H1 (cell line): ENCODE measurements around the gene PTGER3. TPM values are rescaled to one million over a fixed set of nuclear protein-coding genes. Genes with fewer than 3 reads are reported as not detected.

Source experiments
- SP1 ChIP-seq: IDR thresholded peaks from 2 replicates; pipeline ENCODE4 v1.6.1; 2011; ENCODE audit warnings: low read depth, low read length
- TBP ChIP-seq: IDR thresholded peaks from 2 replicates; pipeline ENCODE4 v1.6.1; 2011; ENCODE audit warnings: low read depth, low read length, improper control_type of control experiment
- polyA plus RNA-seq, 7 experiments: library from polyadenylated mRNA; depleted of rRNA in 3 of 7; stranded (reverse) in 5 of 7; unstranded in 2 of 7; fragments of >200 nt in 5 of 7; fragments of 200-250 nt in 2 of 7; gene quantifications; 1 replicate in 5 of 7; 2 replicates in 1 of 7; 4 replicates in 1 of 7; pipeline versions ENCODE4 v1.2.1 to v1.2.3, GENCODE V29; 2011 to 2013; ENCODE audit warnings: missing spikeins in 2 of 7, mixed read lengths in 2 of 7
- total RNA-seq: library from RNA; stranded (reverse); fragmentation: NEBNext Ultra II Directional; extraction: Animal tissue kit (Norgen Biotek cat#: 25700); gene quantifications from 2 replicates; pipeline ENCODE4 v1.2.1, GENCODE V29; 2021
- TF ChIP-seq, protein P1 (sequence below): IDR thresholded peaks from 2 replicates; pipeline ENCODE4 v1.6.1; 2011; ENCODE audit warnings: low read length, improper control_type of control experiment

The PTGER3 gene
- total and polyA plus RNA-seq, 2 of the 8 experiments (the other 6 are each of a cell fraction or from before 2014, with no cell fraction given) = 0.38 to 0.82 TPM

- TF ChIP-seq, protein P1, sequence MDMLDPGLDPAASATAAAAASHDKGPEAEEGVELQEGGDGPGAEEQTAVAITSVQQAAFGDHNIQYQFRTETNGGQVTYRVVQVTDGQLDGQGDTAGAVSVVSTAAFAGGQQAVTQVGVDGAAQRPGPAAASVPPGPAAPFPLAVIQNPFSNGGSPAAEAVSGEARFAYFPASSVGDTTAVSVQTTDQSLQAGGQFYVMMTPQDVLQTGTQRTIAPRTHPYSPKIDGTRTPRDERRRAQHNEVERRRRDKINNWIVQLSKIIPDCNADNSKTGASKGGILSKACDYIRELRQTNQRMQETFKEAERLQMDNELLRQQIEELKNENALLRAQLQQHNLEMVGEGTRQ = no peak
- TF ChIP-seq TBP (no peak), SP1 (no peak)
Measured at GRCh38 chr1:71088645-71089287, 41.1 kb upstream of the PTGER3 start (continued).
